22Rv1 (cell line): ENCODE measurements around the gene PGLYRP3.

ENCODE experiments used
- H3K27ac ChIP-seq: fragments of 450-650 bp; 2 replicates; pipeline ENCODE4 v1.5.1; 2017
- ZFX ChIP-seq: fragments of 450-650 bp; IDR thresholded peaks from 2 replicates; pipeline ENCODE4 v1.6.1; 2017; ENCODE audit warnings: antibody characterized with exemption, borderline replicate concordance
- TF ChIP-seq, protein P1 (sequence below): fragments of 450-650 bp; IDR thresholded peaks from 2 replicates; pipeline ENCODE4 v1.5.1; 2017; ENCODE audit warnings: mild to moderate bottlenecking

PGLYRP3 gene

DNA sequence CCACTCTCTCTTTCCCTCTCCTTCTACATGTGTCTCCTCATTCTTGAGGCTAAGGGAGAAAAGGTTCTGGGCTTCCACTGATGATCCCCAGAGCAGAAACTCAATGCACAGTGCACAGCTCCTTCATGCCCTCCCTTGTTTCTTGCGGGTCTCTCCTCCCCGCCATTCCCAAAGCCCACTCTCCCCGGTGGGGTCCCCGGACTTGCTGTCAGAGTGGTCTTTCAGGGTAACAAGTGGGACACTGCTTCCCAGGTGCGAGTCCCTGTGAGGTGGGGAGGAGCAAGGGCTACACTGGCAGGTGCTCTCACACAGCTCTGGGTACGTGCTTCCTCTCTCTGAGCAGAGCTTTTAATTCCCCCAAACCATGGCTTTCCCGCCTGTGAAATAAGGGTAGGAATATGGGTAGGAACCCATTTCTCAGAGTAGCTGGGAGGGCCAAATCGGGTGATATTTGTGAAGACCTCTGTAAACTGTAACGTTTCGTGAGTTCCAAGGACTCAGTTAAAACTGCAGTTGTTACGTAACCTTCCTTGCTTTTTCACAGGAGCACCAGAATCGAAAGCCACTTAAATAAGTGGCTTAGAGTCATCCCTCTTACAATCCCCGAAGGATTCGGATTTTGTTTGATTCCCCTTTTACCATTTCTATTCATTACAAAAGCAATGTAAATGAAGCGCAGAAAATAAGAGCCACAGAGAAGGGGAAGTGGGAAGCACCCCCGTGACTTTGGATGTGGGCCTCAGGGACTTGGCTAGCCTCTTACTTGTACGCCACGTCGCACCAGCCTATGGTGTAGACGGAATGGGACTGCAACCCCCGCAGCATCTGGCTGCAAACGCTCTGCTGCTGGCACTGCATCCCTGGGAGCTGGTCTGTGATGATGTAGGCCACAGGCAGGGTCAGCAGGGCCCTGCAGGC lies 6.2 kb downstream of the PGLYRP3 start:
- TF ChIP-seq, protein P1, sequence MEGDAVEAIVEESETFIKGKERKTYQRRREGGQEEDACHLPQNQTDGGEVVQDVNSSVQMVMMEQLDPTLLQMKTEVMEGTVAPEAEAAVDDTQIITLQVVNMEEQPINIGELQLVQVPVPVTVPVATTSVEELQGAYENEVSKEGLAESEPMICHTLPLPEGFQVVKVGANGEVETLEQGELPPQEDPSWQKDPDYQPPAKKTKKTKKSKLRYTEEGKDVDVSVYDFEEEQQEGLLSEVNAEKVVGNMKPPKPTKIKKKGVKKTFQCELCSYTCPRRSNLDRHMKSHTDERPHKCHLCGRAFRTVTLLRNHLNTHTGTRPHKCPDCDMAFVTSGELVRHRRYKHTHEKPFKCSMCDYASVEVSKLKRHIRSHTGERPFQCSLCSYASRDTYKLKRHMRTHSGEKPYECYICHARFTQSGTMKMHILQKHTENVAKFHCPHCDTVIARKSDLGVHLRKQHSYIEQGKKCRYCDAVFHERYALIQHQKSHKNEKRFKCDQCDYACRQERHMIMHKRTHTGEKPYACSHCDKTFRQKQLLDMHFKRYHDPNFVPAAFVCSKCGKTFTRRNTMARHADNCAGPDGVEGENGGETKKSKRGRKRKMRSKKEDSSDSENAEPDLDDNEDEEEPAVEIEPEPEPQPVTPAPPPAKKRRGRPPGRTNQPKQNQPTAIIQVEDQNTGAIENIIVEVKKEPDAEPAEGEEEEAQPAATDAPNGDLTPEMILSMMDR = no peak
- no peak for TF ChIP-seq ZFX
- H3K27ac ChIP-seq = no peak overlapping the region

DNA sequence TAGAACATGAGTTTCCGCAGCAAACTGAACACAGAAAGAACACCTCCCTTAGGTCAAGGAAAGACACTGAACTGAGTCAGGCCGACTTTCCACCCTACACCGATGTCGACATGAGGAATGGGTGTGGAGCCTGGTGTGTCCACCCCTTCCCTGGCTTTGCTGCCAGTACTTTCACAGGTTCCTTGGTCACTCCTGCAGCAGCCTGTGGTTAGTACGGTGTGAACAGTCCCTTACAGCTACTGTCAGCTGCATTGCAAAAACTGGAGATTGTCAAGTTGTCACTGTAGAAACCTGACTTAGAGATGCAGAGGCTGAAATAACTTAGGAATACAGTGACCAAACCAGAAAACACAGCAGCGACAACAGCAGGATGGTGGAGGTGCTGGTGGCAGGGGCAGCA lies 7.1 kb downstream of the PGLYRP3 start:
- TF ChIP-seq ZFX = no peak
- TF ChIP-seq, protein P1 = no peak
- no peak overlapping the region for H3K27ac ChIP-seq

DNA sequence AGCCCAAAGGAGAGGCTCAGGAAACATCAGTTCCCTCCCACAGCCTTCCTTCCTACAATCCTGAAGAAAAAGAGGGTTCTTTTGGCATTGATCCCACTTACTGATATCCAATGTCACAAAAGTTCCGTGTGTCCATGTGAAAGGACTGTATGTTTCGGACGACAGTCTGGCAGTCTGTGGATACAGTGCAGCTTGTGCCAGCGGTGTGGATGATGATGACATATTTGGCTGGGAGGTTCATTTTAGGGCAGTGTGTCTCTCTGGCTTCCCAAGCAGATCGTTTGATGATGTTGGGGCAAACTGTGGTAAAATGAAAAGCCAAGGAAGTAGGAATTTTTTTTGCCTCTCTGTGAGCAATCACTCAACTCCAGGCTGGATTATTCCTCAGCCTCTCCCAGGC lies 10.4 kb downstream of the PGLYRP3 start:
- no peak overlapping the region for H3K27ac ChIP-seq
- no peak for TF ChIP-seq ZFX
- TF ChIP-seq, protein P1 = no peak

DNA sequence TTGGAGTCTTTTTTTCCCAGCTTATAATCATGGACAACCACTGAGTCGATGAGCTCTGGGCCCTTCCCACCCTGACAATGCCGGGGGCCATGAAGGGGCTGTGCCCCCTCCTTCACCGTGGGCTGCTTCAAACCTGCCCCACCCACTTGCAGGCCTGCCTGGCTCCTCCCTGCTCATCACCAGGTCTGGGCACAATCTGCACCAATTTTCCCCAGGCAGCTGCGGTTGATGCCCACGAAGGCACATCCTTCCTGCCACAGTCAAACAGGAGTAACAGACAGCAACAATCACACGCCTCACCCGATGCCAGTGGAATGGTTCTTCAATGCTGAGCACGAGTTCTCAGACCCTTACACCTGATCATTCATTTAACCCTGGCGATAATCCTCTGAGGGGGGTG lies 18.9 kb downstream of the PGLYRP3 start:
- TF ChIP-seq, protein P1 = no peak
- TF ChIP-seq ZFX = no peak

DNA sequence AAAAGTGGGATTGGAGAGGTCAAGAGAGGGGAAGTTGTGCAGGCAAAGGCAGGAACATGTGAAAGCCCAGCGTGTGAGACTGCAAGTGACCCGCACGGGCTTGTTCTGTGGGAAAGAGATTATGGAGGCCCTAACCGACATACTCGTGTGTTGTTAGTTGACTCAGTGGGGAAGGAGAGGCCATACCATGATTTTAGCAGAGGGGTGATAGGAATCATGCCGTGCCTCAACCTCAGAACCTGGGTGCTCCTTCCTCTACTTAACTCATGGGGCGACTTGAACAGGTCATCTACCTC lies 19.3 kb downstream of the PGLYRP3 start:
- H3K27ac ChIP-seq = no peak overlapping the region
- no peak for TF ChIP-seq ZFX
- TF ChIP-seq, protein P1 = no peak

More for the DNA sequence above, 18.9 kb downstream of the PGLYRP3 start:
- H3K27ac ChIP-seq = no peak overlapping the region

DNA sequence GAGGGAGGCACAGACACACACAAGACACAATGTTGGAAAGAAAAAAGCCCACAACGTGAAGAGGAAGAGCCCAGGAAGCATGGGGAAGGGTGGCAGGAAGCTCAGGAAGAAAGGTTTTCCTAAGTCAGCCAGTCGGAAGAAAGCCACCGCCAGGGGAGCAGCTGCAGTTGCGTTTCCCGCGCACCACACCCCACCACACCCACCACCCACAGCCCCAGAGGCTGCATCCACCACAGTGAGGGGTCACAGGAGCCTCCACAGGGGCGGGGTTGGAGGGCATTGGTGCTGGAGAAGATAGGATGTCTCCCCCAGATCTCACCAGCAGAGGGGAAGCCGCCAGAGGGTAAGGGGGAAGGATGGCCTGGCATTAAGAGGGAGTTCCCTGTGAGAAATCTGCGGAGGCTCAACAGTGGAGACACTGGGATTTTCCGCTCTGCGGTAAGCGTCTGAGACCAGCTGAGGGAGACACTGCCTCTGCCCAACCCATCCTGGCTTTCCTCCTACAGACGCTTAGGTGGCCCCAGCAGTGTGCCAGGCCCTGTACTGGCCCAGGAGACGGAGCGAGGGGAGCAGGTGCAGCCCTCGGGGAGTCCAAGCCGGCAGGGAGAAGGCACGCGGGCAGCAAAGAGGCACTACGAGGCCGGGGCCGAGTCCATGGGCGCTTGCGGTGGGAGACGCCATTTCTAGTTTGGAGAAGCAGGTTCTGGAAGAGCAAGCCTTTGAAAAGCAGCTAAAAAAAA lies 19.8 kb downstream of the PGLYRP3 start:
- no peak overlapping the region for H3K27ac ChIP-seq
- TF ChIP-seq, protein P1 = no peak
- TF ChIP-seq ZFX = no peak

DNA sequence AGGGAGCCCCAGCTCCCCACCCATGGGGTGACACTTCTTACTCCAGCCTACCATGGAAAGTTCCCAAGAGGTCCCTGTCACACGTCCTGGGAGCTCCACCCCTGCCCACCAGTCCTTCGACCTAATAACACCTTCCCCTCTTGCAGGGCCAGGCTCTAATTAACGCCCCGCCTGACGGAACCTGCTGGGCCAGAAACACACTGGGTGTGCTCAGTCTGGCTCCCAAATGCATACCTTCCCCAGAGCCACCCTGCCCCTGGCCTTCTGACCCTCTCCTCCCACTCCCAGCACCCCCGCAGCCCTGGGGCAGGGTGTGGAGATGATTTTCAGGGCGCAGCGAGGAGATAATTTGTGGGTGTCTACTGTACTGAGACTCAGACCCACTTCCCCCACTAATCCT lies 20.6 kb downstream of the PGLYRP3 start:
- no peak overlapping the region for H3K27ac ChIP-seq
- TF ChIP-seq, protein P1 = no peak
- TF ChIP-seq ZFX = no peak
